HG03520 (cell line): ENCODE data around the gene S100A16.
"Not testable (repeated sequence)": the region's sequence is repeated elsewhere in the genome, so short reads cannot be mapped to it uniquely, and the experiment has no call there.

Experiments
- ATAC-seq: cut with Tn5 transposase; IDR thresholded peaks from one replicate; pipeline ENCODE4 v1.9.1; 2021; ENCODE audit warnings: mild to moderate bottlenecking, moderate library complexity; ENCODE audit not compliant: unreplicated experiment

Gene S100A16

GRCh38 chr1:153588033-153588432 is 24.9 kb downstream of the S100A16 start:
- ATAC-seq, result not testable (repeated sequence)

- ATAC-seq, result no peak
These were observed 25.6 kb downstream of the S100A16 start for GRCh38 chr1:153587314-153587713.

GRCh38 chr1:153586347-153586746 is 26.6 kb downstream of the S100A16 start:
- no peak for ATAC-seq

GRCh38 chr1:153585006-153585405 is 27.9 kb downstream of the S100A16 start:
- ATAC-seq, result no peak

- ATAC-seq, result no peak
These were observed 29.0 kb downstream of the S100A16 start for GRCh38 chr1:153583976-153584375.

GRCh38 chr1:153583514-153583913 is 29.4 kb downstream of the S100A16 start:
- ATAC-seq, result not testable (repeated sequence)

- ATAC-seq, result not testable (repeated sequence)
These were observed 30.1 kb downstream of the S100A16 start for GRCh38 chr1:153582836-153583235.

GRCh38 chr1:153578936-153579335 is 34.0 kb downstream of the S100A16 start:
- no peak for ATAC-seq

- no peak for ATAC-seq
These were observed 34.4 kb downstream of the S100A16 start for GRCh38 chr1:153578490-153578889.

GRCh38 chr1:153577624-153578051 is 35.3 kb downstream of the S100A16 start:
- ATAC-seq, result no peak

- ATAC-seq, result no peak
These were observed 35.8 kb downstream of the S100A16 start for GRCh38 chr1:153577138-153577537.

- ATAC-seq, result not testable (repeated sequence)
These were observed 37.4 kb downstream of the S100A16 start for GRCh38 chr1:153575497-153575896.

GRCh38 chr1:153575081-153575491 is 37.9 kb downstream of the S100A16 start:
- not testable (repeated sequence) for ATAC-seq

- ATAC-seq, result no peak
These were observed 39.6 kb downstream of the S100A16 start for GRCh38 chr1:153573351-153573750.

- no peak for ATAC-seq
These were observed 40.3 kb downstream of the S100A16 start for GRCh38 chr1:153572569-153573015.

GRCh38 chr1:153571706-153572105 is 41.2 kb downstream of the S100A16 start:
- ATAC-seq, result no peak

GRCh38 chr1:153570874-153571273 is 42.1 kb downstream of the S100A16 start:
- ATAC-seq, result no peak

- no peak for ATAC-seq
These were observed 43.5 kb downstream of the S100A16 start for GRCh38 chr1:153569465-153569864.

- no peak for ATAC-seq
These were observed 44.4 kb downstream of the S100A16 start for GRCh38 chr1:153568367-153569099.

GRCh38 chr1:153567621-153568366 is 45.1 kb downstream of the S100A16 start:
- no peak for ATAC-seq

GRCh38 chr1:153566414-153567371 is 46.2 kb downstream of the S100A16 start:
- no peak for ATAC-seq
